ENCODE measurements around the gene GCK.
"Not testable (repeated sequence)": the region's sequence is repeated elsewhere in the genome, so short reads cannot be mapped to it uniquely, and the experiment has no call there.

DNA sequence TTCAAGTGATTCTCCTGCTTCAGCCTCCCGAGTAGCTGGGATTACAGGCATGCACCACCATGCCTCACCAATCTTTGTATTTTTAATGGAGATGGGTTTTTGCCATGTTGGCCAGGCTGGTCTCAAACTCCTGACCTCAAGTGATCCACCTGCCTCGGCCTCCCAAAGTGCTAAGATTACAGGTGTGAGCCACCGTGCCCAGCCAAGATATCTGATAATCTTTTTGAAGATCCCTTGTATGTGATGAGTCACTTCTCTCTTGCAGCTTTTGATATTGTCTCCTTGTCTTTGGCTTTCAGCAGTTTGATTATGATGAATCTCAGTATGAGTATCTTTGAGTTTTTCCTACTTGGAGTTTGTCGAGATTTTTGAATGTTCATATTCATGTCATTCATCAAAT, 62.7 kb downstream of the GCK start:
- TF ChIP-seq, protein P1, sequence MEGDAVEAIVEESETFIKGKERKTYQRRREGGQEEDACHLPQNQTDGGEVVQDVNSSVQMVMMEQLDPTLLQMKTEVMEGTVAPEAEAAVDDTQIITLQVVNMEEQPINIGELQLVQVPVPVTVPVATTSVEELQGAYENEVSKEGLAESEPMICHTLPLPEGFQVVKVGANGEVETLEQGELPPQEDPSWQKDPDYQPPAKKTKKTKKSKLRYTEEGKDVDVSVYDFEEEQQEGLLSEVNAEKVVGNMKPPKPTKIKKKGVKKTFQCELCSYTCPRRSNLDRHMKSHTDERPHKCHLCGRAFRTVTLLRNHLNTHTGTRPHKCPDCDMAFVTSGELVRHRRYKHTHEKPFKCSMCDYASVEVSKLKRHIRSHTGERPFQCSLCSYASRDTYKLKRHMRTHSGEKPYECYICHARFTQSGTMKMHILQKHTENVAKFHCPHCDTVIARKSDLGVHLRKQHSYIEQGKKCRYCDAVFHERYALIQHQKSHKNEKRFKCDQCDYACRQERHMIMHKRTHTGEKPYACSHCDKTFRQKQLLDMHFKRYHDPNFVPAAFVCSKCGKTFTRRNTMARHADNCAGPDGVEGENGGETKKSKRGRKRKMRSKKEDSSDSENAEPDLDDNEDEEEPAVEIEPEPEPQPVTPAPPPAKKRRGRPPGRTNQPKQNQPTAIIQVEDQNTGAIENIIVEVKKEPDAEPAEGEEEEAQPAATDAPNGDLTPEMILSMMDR (conservative IDR thresholded peaks at IDR 0.05; ENCODE audit: low read depth, low read length), result not testable (repeated sequence)
- not testable (repeated sequence) for TF ChIP-seq EZH2 (IDR thresholded peaks at IDR 0.05; ENCODE audit: borderline replicate concordance, low read depth, low read length, poor library complexity, severe bottlenecking)
